ENCODE measurements around the gene PLVAP.
A peak's percentile ranks its signal among the peaks of the same experiment; 100 is the strongest.

The PLVAP gene

DNA sequence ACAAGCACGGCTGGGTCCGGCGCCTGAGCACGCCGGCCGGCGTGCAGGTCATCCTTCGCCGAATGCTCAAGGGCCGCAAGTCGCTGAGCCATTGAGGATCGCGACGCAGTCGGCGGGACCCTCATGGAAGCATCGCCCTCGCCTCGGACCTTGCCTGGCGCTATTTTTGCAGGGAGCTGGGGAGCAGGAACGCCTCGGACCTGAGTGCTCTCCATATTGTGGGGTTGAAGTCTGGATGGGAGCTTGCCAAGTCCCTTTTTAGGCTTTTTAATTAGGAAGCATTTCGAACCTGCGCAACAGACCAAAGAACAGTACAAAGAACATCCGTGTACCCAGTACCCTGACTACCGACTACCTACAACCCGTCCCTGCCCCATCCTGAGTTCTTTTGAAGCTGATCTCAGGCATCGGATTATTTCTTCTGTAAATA lies 70.8 kb downstream of the PLVAP start:
- TF ChIP-seq, protein P1, sequence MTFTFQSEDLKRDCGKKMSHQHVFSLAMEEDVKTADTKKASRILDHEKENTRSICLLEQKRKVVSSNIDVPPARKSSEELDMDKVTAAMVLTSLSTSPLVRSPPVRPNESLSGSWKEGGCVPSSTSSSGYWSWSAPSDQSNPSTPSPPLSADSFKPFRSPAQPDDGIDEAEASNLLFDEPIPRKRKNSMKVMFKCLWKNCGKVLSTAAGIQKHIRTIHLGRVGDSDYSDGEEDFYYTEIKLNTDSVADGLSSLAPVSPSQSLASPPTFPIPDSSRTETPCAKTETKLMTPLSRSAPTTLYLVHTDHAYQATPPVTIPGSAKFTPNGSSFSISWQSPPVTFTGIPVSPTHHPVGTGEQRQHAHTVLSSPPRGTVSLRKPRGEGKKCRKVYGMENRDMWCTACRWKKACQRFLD (tag by site-specific recombination; IDR thresholded peaks at IDR 0.05), result peak; percentile 90; the same call in 1 of the 2 replicates
- TF ChIP-seq ZNF10 (tag by site-specific recombination; IDR thresholded peaks at IDR 0.05) (peak; percentile 57), TCF7L2 (IDR thresholded peaks at IDR 0.05; ENCODE audit: borderline replicate concordance, low read depth, low read length) (0 out of 2 replicates have a peak, but pooled peaks have one; percentile 49), ZBTB20 (tag by site-specific recombination; IDR thresholded peaks at IDR 0.05) (peak; percentile 39; the same call in 1 of the 2 replicates), ZEB2 (tag by site-specific recombination; IDR thresholded peaks at IDR 0.05) (no peak), ZSCAN16 (tag by site-specific recombination; IDR thresholded peaks at IDR 0.05) (no peak), BCL11A (tag by site-specific recombination; IDR thresholded peaks at IDR 0.05; ENCODE audit: low read depth) (0 out of 2 replicates have a peak, but pooled peaks have one; percentile 10), SP7 (tag by site-specific recombination; IDR thresholded peaks at IDR 0.05) (no peak)
- peaks cover 3% of the 10 kb centered on the region for H3K4me1 ChIP-seq (ENCODE audit: control insufficient read depth, insufficient read depth, low read length)
- ChIA-PET CTCF (interaction anchor here (0.7 to 1.3 kb wide), 5 partner anchors 15 to 101 kb away, joined by 3 to 6 read pairs (median 4); no protein-coding TSS in a partner anchor), POLR2A (interaction anchor here (0.7 to 2.8 kb wide), 6 partner anchors 11 to 182 kb away, joined by 3 to 22 read pairs (median 8); partner anchors contain the start of genes ANO8, BABAM1 and USE1)
- peak overlapping the region; percentile 83 for H3K4me3 ChIP-seq (ENCODE audit: low read depth, low read length)
- H3K27ac ChIP-seq (ENCODE audit: extremely low read depth, low read depth, low read length), result peak overlapping the region; percentile 76; the same call in 1 of the 2 replicates
- no peaks in the 10 kb centered on the region for H3K9me3 ChIP-seq (ENCODE audit: control insufficient read depth, insufficient read depth, low read depth, low read length)
- peaks cover 0 to 5% of the 10 kb centered on the region in 2 experiments; a peak in 1 of 3 replicates for H3K36me3 ChIP-seq (ENCODE audit: control insufficient read depth in 2 of 2, insufficient read depth in 1 of 2, low read length in 2 of 2)

DNA sequence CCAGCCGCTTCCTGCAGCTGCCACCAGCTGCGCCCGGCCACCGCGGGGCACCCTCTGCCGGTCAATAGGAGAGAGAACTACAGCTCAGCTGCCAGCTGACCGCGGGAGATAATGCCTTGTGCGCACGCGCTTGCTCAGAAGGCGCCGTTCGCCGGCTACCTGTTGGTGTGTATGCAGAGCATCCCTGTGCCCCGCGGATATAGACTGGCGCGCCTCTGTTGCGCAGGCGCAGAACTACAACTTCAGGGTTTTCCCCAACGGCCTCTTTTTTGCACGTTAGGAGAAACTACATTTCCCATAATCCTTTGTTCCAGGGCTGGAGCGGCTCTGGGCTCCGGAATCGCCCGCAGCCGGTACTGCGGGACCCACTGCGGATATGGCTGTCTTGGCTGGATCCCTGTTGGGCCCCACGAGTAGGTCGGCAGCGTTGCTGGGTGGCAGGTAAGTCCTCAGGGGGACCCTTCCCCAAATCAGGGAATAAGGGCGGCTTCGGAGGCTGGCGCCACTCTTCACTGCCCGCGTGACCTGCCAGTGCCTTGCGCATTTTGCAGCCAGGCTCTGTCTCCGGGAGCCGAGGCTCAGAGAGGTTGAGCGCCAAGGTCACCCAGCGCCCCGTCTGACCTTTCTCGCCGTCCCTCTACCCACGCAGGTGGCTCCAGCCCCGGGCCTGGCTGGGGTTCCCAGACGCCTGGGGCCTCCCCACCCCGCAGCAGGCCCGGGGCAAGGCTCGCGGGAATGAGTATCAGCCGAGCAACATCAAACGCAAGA lies 71.4 kb downstream of the PLVAP start, which contains the start of gene MRPL34:
MRPL34 (plus strand) TSS at position 356 of the 768 bp plus-strand sequence; CDS start at position 377, 21 bp downstream.
- no peaks in the 10 kb centered on the region for H3K9me3 ChIP-seq (ENCODE audit: control insufficient read depth, insufficient read depth, low read depth, low read length)
- peak within 1 kb of the TSS; percentile 76 for H3K27ac ChIP-seq (ENCODE audit: extremely low read depth, low read depth, low read length)
- ChIA-PET POLR2A (interaction anchor here (0.5 to 2.8 kb wide), 20 partner anchors 9 to 1012 kb away, joined by 3 to 28 read pairs (median 4); partner anchors contain the start of genes ANO8, BABAM1, NR2F6 and USE1), CTCF (interaction anchor here (0.5 to 1.7 kb wide), 17 partner anchors 9 to 968 kb away, joined by 3 to 9 read pairs (median 4); partner anchors contain the start of genes ANO8 and IQCN)
- peak within 1 kb of the TSS; percentile 83 for H3K4me3 ChIP-seq (ENCODE audit: low read depth, low read length)
- H3K4me1 ChIP-seq (ENCODE audit: control insufficient read depth, insufficient read depth, low read length), result peaks cover 3% of the 10 kb centered on the region
- H3K36me3 ChIP-seq (ENCODE audit: control insufficient read depth in 2 of 2, insufficient read depth in 1 of 2, low read length in 2 of 2), result peaks cover 0 to 11% of the 10 kb centered on the region in 2 experiments; a peak in 1 of 3 replicates
- TF ChIP-seq ZNF654 (tag by site-specific recombination; IDR thresholded peaks at IDR 0.05; ENCODE audit: low read depth) (peak; percentile 37), ZNF223 (tag by site-specific recombination; IDR thresholded peaks at IDR 0.05) (no peak), ZNF791 (tag by site-specific recombination; IDR thresholded peaks at IDR 0.05) (no peak), ZXDB (tag by site-specific recombination; IDR thresholded peaks at IDR 0.05) (peak; percentile 61; the same call in 1 of the 2 replicates), IKZF3 (tag by site-specific recombination; IDR thresholded peaks at IDR 0.05) (no peak), ZNF23 (tag by site-specific recombination; IDR thresholded peaks at IDR 0.05; ENCODE audit: borderline replicate concordance) (no peak), ZNF10 (tag by site-specific recombination; IDR thresholded peaks at IDR 0.05) (no peak), WT1 (tag by site-specific recombination; IDR thresholded peaks at IDR 0.05) (0 out of 2 replicates have a peak, but pooled peaks have one; percentile 5), ZNF555 (tag by site-specific recombination; conservative IDR thresholded peaks at IDR 0.05) (no peak), ZBTB1 (tag by site-specific recombination; IDR thresholded peaks at IDR 0.05) (no peak), ZNF830 (tag by site-specific recombination; IDR thresholded peaks at IDR 0.05; ENCODE audit: low read depth) (no peak), ZNF121 (tag by site-specific recombination; IDR thresholded peaks at IDR 0.05) (no peak), MYNN (tag by site-specific recombination; IDR thresholded peaks at IDR 0.05; ENCODE audit: borderline replicate concordance) (no peak), ZNF596 (tag by site-specific recombination; IDR thresholded peaks at IDR 0.05) (peak; percentile 45; the same call in 1 of the 2 replicates), OSR2 (tag by site-specific recombination; IDR thresholded peaks at IDR 0.05) (peak; percentile 88), ZFHX2 (tag by site-specific recombination; conservative IDR thresholded peaks at IDR 0.05) (0 out of 2 replicates have a peak, but pooled peaks have one; percentile 22)
- TF ChIP-seq, protein P2, sequence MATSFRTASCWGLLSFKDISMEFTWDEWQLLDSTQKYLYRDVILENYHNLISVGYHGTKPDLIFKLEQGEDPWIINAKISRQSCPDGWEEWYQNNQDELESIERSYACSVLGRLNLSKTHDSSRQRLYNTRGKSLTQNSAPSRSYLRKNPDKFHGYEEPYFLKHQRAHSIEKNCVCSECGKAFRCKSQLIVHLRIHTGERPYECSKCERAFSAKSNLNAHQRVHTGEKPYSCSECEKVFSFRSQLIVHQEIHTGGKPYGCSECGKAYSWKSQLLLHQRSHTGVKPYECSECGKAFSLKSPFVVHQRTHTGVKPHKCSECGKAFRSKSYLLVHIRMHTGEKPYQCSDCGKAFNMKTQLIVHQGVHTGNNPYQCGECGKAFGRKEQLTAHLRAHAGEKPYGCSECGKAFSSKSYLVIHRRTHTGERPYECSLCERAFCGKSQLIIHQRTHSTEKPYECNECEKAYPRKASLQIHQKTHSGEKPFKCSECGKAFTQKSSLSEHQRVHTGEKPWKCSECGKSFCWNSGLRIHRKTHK (tag by site-specific recombination; IDR thresholded peaks at IDR 0.05), result no peak
- TF ChIP-seq, protein P3, sequence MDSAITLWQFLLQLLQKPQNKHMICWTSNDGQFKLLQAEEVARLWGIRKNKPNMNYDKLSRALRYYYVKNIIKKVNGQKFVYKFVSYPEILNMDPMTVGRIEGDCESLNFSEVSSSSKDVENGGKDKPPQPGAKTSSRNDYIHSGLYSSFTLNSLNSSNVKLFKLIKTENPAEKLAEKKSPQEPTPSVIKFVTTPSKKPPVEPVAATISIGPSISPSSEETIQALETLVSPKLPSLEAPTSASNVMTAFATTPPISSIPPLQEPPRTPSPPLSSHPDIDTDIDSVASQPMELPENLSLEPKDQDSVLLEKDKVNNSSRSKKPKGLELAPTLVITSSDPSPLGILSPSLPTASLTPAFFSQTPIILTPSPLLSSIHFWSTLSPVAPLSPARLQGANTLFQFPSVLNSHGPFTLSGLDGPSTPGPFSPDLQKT (IDR thresholded peaks at IDR 0.05; ENCODE audit: borderline replicate concordance, low read depth, low read length), result no peak
- TF ChIP-seq, protein P4, sequence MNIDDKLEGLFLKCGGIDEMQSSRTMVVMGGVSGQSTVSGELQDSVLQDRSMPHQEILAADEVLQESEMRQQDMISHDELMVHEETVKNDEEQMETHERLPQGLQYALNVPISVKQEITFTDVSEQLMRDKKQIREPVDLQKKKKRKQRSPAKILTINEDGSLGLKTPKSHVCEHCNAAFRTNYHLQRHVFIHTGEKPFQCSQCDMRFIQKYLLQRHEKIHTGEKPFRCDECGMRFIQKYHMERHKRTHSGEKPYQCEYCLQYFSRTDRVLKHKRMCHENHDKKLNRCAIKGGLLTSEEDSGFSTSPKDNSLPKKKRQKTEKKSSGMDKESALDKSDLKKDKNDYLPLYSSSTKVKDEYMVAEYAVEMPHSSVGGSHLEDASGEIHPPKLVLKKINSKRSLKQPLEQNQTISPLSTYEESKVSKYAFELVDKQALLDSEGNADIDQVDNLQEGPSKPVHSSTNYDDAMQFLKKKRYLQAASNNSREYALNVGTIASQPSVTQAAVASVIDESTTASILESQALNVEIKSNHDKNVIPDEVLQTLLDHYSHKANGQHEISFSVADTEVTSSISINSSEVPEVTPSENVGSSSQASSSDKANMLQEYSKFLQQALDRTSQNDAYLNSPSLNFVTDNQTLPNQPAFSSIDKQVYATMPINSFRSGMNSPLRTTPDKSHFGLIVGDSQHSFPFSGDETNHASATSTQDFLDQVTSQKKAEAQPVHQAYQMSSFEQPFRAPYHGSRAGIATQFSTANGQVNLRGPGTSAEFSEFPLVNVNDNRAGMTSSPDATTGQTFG (tag by site-specific recombination; IDR thresholded peaks at IDR 0.05; ENCODE audit: borderline replicate concordance), result no peak

Measured in HEK293 (cell line).